RWPE1 (cell line): ENCODE results near the gene PRKCH.

ENCODE experiments used
- CTCF ChIA-PET: fragments of 350-600 bp; sonication (Branson Sonifier 250); formaldehyde crosslinking; extraction: SDS; loops from one replicate; lab custom pipeline; 2021; lab: Yijun Ruan, JAX
- POLR2A ChIA-PET: fragments of 400-600 bp; formaldehyde crosslinking; extraction: SDS; loops from one replicate; lab custom pipeline; 2020; ENCODE audit warnings: antibody characterized with exemption; ENCODE audit not compliant: low non-redundant PET; lab: Yijun Ruan, JAX
- DNase-seq: peaks from one replicate; pipeline ENCODE4 v3.0.0; 2012; ENCODE audit warnings: low spot score
- H3K27ac ChIP-seq: fragments of 450-650 bp; 2 replicates; pipeline ENCODE4 v1.5.1; 2017
- CTCF ChIP-seq: fragments of 450-650 bp; conservative IDR thresholded peaks from 2 replicates; pipeline ENCODE4 v1.5.1; 2017; ENCODE audit warnings: low read depth, mild to moderate bottlenecking

PRKCH gene

GRCh38 chr14:61551384-61551783 is 230.0 kb downstream of the PRKCH start:
- ChIA-PET CTCF (interaction anchor here (0.9 to 1.0 kb wide), 2 partner anchors 11 to 13 kb away, joined by 4 to 5 read pairs; no protein-coding TSS in a partner anchor), POLR2A (no interaction called here)
- DNase-seq = no peak
- no peak for TF ChIP-seq CTCF
- no peak overlapping the region for H3K27ac ChIP-seq

GRCh38 chr14:61552241-61552640 is 230.9 kb downstream of the PRKCH start:
- no peak for DNase-seq
- no peak for TF ChIP-seq CTCF
- POLR2A ChIA-PET = no interaction called here
- H3K27ac ChIP-seq = 0 out of 2 replicates have a peak overlapping the region, but pooled peaks have one; percentile 28
- CTCF ChIA-PET = interaction anchor here (0.9 to 1.0 kb wide), 2 partner anchors 10 to 13 kb away, joined by 4 to 5 read pairs; no protein-coding TSS in a partner anchor

GRCh38 chr14:61553730-61554641 is 232.6 kb downstream of the PRKCH start:
- peak; percentile 87 for DNase-seq
- ChIA-PET CTCF (interaction anchor here (1.0 kb wide), 1 partner anchor 172 kb away, joined by 4 read pairs; no protein-coding TSS in a partner anchor), POLR2A (interaction anchor here (0.6 kb wide), 1 partner anchor 216 kb away, joined by 3 read pairs; no protein-coding TSS in a partner anchor)
- TF ChIP-seq CTCF = no peak
- peak overlapping the region; percentile 82 for H3K27ac ChIP-seq

GRCh38 chr14:61555056-61555838 is 233.9 kb downstream of the PRKCH start:
- no peak for TF ChIP-seq CTCF
- peak overlapping the region; percentile 82 for H3K27ac ChIP-seq
- ChIA-PET POLR2A (no interaction called here), CTCF (no interaction called here)
- DNase-seq = no peak

- DNase-seq = no peak
- TF ChIP-seq CTCF = no peak
- H3K27ac ChIP-seq = no peak overlapping the region
- ChIA-PET POLR2A (no interaction called here), CTCF (no interaction called here)
These were observed 235.1 kb downstream of the PRKCH start for GRCh38 chr14:61556455-61556854.

GRCh38 chr14:61557262-61557661 is 235.9 kb downstream of the PRKCH start:
- TF ChIP-seq CTCF = no peak
- ChIA-PET CTCF (no interaction called here), POLR2A (no interaction called here)
- DNase-seq = no peak
- H3K27ac ChIP-seq = no peak overlapping the region
